GM21381 (cell line): ENCODE results near the gene NFATC1.

Experiments
- ATAC-seq: cut with Tn5 transposase; IDR thresholded peaks from one replicate; pipeline ENCODE4 v1.9.1; 2021; ENCODE audit warnings: mild to moderate bottlenecking, moderate library complexity; ENCODE audit not compliant: unreplicated experiment

NFATC1 gene

DNA sequence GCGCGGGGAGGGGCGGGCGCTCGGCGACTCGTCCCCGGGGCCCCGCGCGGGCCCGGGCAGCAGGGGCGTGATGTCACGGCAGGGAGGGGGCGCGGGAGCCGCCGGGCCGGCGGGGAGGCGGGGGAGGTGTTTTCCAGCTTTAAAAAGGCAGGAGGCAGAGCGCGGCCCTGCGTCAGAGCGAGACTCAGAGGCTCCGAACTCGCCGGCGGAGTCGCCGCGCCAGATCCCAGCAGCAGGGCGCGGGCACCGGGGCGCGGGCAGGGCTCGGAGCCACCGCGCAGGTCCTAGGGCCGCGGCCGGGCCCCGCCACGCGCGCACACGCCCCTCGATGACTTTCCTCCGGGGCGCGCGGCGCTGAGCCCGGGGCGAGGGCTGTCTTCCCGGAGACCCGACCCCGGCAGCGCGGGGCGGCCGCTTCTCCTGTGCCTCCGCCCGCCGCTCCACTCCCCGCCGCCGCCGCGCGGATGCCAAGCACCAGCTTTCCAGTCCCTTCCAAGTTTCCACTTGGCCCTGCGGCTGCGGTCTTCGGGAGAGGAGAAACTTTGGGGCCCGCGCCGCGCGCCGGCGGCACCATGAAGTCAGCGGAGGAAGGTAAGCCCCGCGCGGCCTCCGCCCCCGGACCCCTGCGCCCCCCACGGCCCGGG is at the start of gene NFATC1:
Gene NFATC1, plus strand, starts transcription at position 170 of the 644 bp plus-strand sequence. Its CDS starts 295 bp downstream, at position 465.
- no peak for ATAC-seq

- ATAC-seq: no peak
These were observed 49.7 kb upstream of the NFATC1 start for GRCh38 chr18:79345981-79346380.

DNA sequence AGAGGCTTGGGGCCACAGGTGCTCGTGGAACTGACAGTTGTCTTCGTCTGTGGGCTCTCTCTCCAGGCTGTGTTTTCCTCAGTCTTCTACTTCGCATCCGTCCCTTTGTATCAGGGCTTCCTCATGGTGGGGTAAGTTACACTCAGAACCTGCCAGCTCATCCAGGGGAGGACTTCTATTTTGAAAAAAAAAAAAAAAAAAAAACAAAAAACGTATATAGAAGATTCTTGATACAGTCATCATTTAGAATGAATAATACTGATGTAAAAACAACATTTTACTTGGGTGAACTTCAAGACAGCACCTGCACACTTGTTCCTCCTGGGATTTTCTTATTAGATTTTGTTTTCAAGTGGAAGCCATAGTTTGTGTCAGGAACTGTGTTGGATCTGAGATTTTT is 47.7 kb upstream of the NFATC1 start:
- no peak for ATAC-seq

GRCh38 chr18:79352432-79352831 is 43.3 kb upstream of the NFATC1 start:
- ATAC-seq: no peak

DNA sequence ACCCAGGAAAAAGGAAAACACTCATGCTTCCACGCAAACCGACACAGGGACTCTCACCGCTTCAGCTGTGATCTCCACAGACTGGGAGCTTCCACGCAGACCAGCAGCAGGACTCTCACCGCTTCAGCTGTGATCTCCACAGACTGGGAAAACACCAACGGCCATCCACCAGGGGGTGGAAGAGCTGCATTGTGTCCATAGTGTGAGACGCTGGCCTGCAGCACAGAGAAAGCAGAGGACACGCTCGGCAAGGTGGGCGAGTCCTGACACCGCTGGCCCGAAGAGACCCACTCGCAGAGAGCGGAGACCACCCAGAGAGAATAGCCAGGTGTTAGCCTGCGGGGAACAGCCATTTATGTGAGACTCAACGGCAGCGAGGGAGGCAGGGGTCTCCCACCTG is 42.5 kb upstream of the NFATC1 start:
- no peak for ATAC-seq

GRCh38 chr18:79354350-79354749 is 41.4 kb upstream of the NFATC1 start:
- ATAC-seq: no peak

DNA sequence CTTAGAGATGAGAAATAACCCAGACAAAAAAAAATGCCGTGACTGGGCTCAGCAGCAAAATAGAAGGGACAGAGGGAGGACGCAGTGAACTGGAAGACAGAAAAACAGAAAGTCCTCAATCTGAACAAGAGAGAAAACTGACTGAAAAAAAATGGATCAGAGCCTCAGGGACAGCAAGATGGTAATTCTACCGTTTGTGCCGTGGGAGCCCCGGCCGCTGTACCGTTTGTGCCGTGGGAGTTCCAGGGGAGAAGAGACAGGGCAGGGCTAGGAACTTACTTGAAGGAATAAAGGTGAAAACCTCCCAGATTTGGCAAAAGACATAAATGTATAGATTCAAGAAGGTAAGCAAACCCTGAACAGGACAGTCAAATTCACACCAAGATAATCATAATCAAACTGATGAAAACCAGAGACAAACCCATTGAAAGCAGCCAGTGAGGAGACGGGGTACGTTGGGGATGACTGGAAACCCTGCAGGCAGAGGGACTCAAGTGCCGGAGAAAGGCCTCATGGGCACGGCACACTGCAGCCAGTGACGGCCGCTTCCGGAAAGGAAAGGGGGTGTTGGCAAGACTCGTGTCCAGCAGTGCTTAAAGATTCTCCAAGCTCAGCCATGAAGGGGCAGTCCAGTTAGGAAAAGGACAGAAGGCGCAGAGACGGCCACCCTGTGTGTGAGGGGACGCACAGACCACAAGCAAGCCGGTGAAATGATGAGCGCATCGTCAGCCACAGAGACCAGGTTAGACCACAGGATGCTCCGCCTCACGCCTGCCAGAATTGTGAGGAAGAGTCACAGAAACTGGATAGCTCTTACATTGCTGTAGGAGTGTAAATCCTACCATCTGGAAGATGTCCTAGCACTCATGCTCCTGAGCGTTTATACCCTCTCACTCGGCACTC is 40.0 kb upstream of the NFATC1 start:
- peak; percentile 31 for ATAC-seq

GRCh38 chr18:79356435-79356834 is 39.3 kb upstream of the NFATC1 start:
- ATAC-seq: peak; percentile 86

DNA sequence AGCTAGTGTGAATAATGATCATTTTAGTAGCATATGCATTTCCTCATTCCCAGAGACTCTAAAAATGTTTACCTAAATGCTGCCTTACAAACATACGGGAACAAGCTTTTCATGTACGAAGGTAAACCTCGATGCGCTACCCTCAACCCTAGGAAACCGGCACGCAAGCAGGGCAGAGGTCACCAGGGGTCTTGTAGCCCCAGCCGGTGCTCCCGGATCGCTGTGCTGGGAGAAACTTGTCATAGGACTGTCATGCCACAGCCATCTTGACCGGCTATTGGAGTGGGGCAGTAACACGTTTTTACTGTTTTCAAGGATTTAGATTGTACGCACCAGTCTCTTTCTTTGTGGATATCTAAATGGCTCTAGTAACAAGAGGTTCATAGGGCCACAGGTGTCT is 34.8 kb upstream of the NFATC1 start:
- ATAC-seq: no peak

GRCh38 chr18:79361766-79362522 is 33.8 kb upstream of the NFATC1 start:
- no peak for ATAC-seq

DNA sequence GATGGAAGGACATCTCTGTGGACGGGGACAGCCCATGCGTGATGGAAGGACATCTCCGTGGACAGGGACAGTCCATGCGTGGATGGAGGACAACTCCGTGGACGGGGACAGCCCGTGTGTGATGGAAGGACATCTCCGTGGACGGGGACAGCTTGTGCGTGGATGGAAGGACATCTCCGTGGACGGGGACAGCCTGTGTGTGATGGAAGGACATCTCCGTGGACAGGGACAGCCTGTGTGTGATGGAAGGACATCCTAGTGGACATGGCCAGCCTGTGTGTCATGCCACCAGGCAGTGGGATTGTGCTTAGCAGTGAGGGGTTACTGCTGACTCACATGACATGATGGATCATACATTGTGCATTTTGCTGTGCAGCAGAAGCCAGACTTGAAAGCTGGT is 30.0 kb upstream of the NFATC1 start:
- ATAC-seq: no peak

- ATAC-seq: no peak
These were observed 29.3 kb upstream of the NFATC1 start for GRCh38 chr18:79366177-79367094.

DNA sequence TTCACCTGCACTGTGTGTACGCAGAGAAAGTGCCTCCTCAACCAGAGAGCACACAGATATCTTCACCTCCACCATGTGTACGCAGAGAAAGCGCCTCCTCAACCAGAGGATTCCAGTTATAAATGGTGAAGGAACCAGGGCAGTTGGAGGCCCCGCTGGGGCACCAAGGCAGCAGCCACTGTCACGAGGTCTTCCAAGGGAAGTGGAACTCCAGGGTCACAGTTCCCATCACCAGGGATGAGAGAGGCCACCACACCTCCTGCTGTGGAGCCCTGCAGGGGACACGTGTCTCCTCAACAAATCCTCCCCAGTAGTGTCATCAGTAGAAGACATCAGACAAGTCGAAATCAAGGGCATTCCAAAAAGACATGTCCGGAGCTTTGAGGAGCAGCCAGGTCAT is 28.2 kb upstream of the NFATC1 start:
- ATAC-seq: no peak

DNA sequence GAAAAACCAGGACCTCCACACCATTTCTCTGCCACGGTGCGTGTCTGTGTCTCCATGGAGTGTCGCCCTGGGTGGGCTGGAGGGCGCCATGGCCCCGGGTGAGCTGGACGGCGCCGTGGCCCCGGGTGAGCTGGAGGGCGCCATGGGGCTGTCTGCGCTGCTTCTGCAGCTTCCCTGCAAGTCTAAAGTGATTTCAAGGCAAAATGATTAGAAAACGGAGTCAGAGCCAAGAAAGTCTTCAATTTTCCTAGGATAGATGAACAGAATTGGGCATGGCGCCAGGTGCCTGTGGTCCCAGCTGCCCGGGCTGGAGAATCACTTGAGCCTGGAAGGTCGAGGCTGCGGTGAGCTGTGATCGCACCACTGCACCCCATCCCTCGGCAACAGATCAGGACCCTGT is 27.7 kb upstream of the NFATC1 start:
- no peak for ATAC-seq

GRCh38 chr18:79368681-79369080 is 27.0 kb upstream of the NFATC1 start:
- ATAC-seq: no peak

DNA sequence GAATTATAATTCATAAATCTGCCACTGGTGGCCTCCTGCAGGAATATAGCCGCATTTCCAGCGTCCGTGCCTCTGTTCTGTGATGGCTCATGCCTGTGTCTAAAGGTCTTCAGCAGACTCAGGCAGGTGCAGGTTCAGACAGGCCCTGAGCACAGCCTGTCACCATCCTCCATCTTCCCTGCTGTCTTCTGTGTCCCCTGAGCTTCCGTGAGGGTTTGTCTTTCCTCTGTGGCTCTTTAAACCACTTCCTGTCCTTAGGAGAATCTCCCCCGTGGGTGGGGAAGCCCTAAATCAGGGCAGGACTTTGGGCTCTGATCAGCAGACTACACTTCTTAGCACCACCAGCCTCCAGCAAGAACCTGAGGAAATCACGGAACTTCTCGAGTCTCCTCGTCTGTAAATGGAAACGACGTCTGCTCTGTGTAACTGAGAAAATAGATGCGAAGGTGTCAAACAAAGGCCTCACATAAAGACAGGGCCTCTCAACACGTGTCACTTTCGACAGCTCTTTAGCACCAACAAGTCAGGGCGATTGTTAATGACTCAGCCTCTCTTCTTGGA is 24.1 kb upstream of the NFATC1 start:
- ATAC-seq: no peak

GRCh38 chr18:79372461-79372860 is 23.3 kb upstream of the NFATC1 start:
- ATAC-seq: no peak

DNA sequence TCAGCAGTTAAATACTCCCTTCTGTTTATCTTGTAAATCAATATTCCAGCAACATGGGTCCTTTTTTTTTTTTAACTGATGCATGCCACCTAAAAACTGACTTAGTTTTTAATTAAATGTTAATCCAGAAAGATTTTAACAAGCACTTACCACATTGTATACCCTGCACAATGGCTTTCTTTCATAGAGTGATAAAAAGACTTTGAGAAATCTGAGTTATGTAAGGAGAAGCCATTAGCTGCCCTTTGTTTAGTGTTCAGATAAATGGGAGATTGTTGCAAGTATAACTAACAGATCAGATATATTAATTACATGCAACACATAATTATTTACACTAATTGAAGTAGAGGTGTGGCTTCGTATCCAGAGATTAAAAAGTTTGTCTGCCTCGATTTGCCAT is 22.7 kb upstream of the NFATC1 start:
- no peak for ATAC-seq

DNA sequence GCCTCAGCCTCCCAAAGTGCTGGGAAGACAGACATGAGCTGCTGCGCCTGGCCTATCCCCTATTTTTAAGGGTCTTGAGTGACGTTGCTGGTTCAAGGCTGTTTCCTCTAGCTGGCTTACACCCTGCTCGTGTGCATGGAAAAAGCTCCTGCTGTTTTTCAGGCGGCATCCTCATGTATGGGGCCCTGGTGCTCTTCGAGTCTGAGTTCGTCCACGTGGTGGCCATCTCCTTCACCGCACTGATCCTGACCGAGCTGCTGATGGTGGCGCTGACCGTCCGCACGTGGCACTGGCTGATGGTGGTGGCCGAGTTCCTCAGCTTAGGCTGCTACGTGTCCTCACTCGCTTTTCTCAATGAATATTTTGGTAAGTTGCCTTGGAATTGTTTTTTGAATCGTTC is 22.0 kb upstream of the NFATC1 start:
- no peak for ATAC-seq
